ENCODE measurements around the gene COLEC12.

GRCh38 chr18:424071-424661, 76.3 kb downstream of the COLEC12 start:
- TF ChIP-seq CTCF (IDR thresholded peaks at IDR 0.05; ENCODE audit: low read depth, low read length) (no peak), EZH2phosphoT487 (IDR thresholded peaks at IDR 0.05; ENCODE audit: low read depth) (no peak)

All from OCI-LY3 (cell line).